K562 (cell line): ENCODE results near the gene SLC19A1. TPM values are rescaled to one million over a fixed set of nuclear protein-coding genes. Genes with fewer than 3 reads are reported as not detected.

Experiments used
- ATAC-seq: fragments of 200-7000 bp; cut with Tn5 transposase; 3 replicates; pipeline ENCODE4 v1.9.1; 2020; ENCODE audit warnings: moderate library complexity
- BruUV-seq: library from RNA; stranded (reverse); fragments of 400-500 nt; replicated peaks from 2 replicates; lab custom pipeline; 2021; lab: Mats Ljungman, UMichigan
- CTCF ChIA-PET: fragments of 300-600 bp; formaldehyde crosslinking; extraction: SDS; loops from one replicate; lab custom pipeline; 2021; ENCODE audit warnings: low intra/inter-chr PET ratio; lab: Yijun Ruan, JAX
- POLR2A ChIA-PET: fragments of 300-600, 350-650 bp; sonication (Branson Sonifier 250); formaldehyde crosslinking; extraction: SDS; loops from one replicate; lab custom pipeline; 2021; ENCODE audit warnings: antibody characterized with exemption, inconsistent platforms; lab: Yijun Ruan, JAX
- DNase-seq, 4 experiments: peaks; one replicate each; pipeline versions ENCODE4 v3.0.0 to v3.0.0-alpha.2; 2011 to 2018; ENCODE audit warnings: low spot score in 3 of 4, mixed read lengths in 3 of 4; ENCODE audit errors: extremely low read depth in 1 of 4
- FAIRE-seq: peaks from 2 replicates; lab custom pipeline; 2011; peaks lifted over from hg19 to GRCh38; lab: Jason Lieb, UNC
- H2AFZ ChIP-seq: 2 replicates; pipeline ENCODE4 v1.6.0; 2011; ENCODE audit warnings: low read depth, low read length, control low read depth, inconsistent platforms
- H3K27ac ChIP-seq: fragments of 200-600 bp; 3 replicates; pipeline ENCODE4 v1.8.0; 2011; ENCODE audit warnings: low read depth, mild to moderate bottlenecking, control low read depth, inconsistent platforms, low read length, moderate library complexity, mixed read lengths; ENCODE audit errors: extremely low read depth
- H3K27me3 ChIP-seq, 2 experiments: fragments of 300-600 bp in 1 of 2; 2 replicates in 1 of 2; 3 replicates in 1 of 2; pipeline versions ENCODE4 v1.6.0 to v1.8.0; 2011; ENCODE audit warnings: inconsistent platforms in 2 of 2, low read length in 2 of 2, mild to moderate bottlenecking in 1 of 2, mixed read lengths in 1 of 2, moderate library complexity in 1 of 2; ENCODE audit not compliant: control insufficient read depth in 2 of 2, insufficient read depth in 2 of 2
- H3K36me3 ChIP-seq: fragments of 300-600 bp; 3 replicates; pipeline ENCODE4 v1.8.0; 2011; ENCODE audit warnings: mild to moderate bottlenecking, low read length, inconsistent platforms; ENCODE audit not compliant: control insufficient read depth, insufficient read depth
- H3K4me1 ChIP-seq, 2 experiments: fragments of 200-600 bp in 1 of 2; replicated peaks in 1 of 2; 2 replicates in 1 of 2; 3 replicates in 1 of 2; pipeline versions ENCODE4 v1.5.1 to v1.8.0; 2011; ENCODE audit warnings: inconsistent platforms in 2 of 2, low read length in 2 of 2, mild to moderate bottlenecking in 1 of 2, mixed read lengths in 1 of 2, moderate library complexity in 1 of 2; ENCODE audit not compliant: control insufficient read depth in 2 of 2, insufficient read depth in 2 of 2
- H3K4me2 ChIP-seq: 2 replicates; pipeline ENCODE4 v1.6.1; 2011; ENCODE audit warnings: low read length, control low read depth, inconsistent platforms, mixed read lengths; ENCODE audit not compliant: insufficient read depth
- H3K4me3 ChIP-seq: fragments of 200-600 bp; sonication (generic), shearing (Covaris generic); 2 replicates; pipeline ENCODE4 v1.5.1; 2016; ENCODE audit warnings: control low read depth, inconsistent platforms
- H3K79me2 ChIP-seq: fragments of 200-600 bp; 3 replicates; pipeline ENCODE4 v1.8.0; 2011; ENCODE audit warnings: low read length, inconsistent platforms; ENCODE audit not compliant: control insufficient read depth, insufficient read depth
- H3K9ac ChIP-seq, 2 experiments: 2 replicates each; pipeline versions ENCODE4 v1.6.0 to v1.6.1; 2011; ENCODE audit warnings: low read depth in 2 of 2, low read length in 2 of 2, control low read depth in 1 of 2, inconsistent platforms in 1 of 2, mild to moderate bottlenecking in 1 of 2, mixed read lengths in 1 of 2; ENCODE audit not compliant: insufficient read depth in 1 of 2
- H3K9me1 ChIP-seq: one replicate; pipeline ENCODE4 v1.6.0; 2011; ENCODE audit warnings: inconsistent platforms, mild to moderate bottlenecking, low read length, moderate library complexity; ENCODE audit not compliant: control insufficient read depth, insufficient read depth
- H3K9me3 ChIP-seq: replicated peaks from 2 replicates; pipeline ENCODE4 v1.5.1; 2011; ENCODE audit warnings: low read depth, low read length, inconsistent platforms; ENCODE audit not compliant: control insufficient read depth, insufficient read depth
- H4K20me1 ChIP-seq: replicated peaks from 2 replicates; pipeline ENCODE4 v1.6.1; 2011; ENCODE audit warnings: low read length, inconsistent platforms, mixed read lengths; ENCODE audit not compliant: control insufficient read depth, insufficient read depth
- POLR2B ChIP-seq: fragments of 450-650 bp; IDR thresholded peaks from 2 replicates; pipeline ENCODE4 v1.6.1; 2018; ENCODE audit warnings: low read depth; ENCODE audit not compliant: partially characterized antibody
- RFX1 ChIP-seq: fragments of 450-650 bp; IDR thresholded peaks from 2 replicates; pipeline ENCODE4 v1.6.1; 2016; ENCODE audit warnings: mild to moderate bottlenecking, moderate library complexity
- WGBS: fragments of 100-300 bp; shearing (Covaris generic); methylation state at CpG from one replicate; pipeline ENCODE4 v1.1.6; 2016; ENCODE audit warnings: low coverage, mixed read lengths; ENCODE audit not compliant: insufficient coverage; ENCODE audit errors: missing lambda C conversion rate; 5-methylcytosine and 5-hydroxymethylcytosine counted together
- in situ Hi-C: fragments of 300-500 bp; cut with MboI; formaldehyde crosslinking; loops from 4 replicates; pipeline ENCODE4 v1.15.0; 2018; ENCODE audit warnings: inconsistent platforms, mixed read lengths
- intact Hi-C: fragments of 100-400 bp; cut with micrococcal nuclease; formaldehyde crosslinking; loops from 2 replicates; pipeline ENCODE4 v1.14.2; 2022
- polyA plus RNA-seq, 8 experiments: library from polyadenylated mRNA; depleted of rRNA in 4 of 8; stranded (reverse) in 5 of 8; unstranded in 3 of 8; fragments of >200 nt; fragmentation: Nextera tagmentation in 2 of 8; fragmentation: Illumina TruSeq in 1 of 8; extraction: Ambion mirVana in 2 of 8; extraction: Trizol in 1 of 8; gene quantifications; 2 replicates each; pipeline versions ENCODE4 v1.2.1 to v1.2.3, GENCODE V29; 2011 to 2014; ENCODE audit warnings: inconsistent platforms in 1 of 8, missing spikeins in 1 of 8
- total RNA-seq, 7 experiments: library from RNA; depleted of rRNA in 6 of 7; stranded (reverse); fragments of >200 nt in 6 of 7; fragmentation: Illumina TruSeq in 2 of 7; extraction: Trizol in 2 of 7; gene quantifications; 2 replicates each; pipeline versions ENCODE4 v1.2.1 to v1.2.3, GENCODE V29; 2011 to 2021; ENCODE audit warnings: low replicate concordance in 1 of 7
- TF ChIP-seq, protein P1 (sequence below), 2 experiments: fragments of 450-650 bp in 1 of 2; sonication (generic) in 1 of 2; formaldehyde crosslinking; conservative IDR thresholded peaks; 2 replicates each; pipeline versions ENCODE4 v1.4.0 to v1.8.1; 2020 to 2022; ENCODE audit warnings: mild to moderate bottlenecking in 1 of 2, missing genetic modification reagents in 1 of 2
- TF ChIP-seq, protein P2 (sequence below): sonication (generic); formaldehyde crosslinking; IDR thresholded peaks from 2 replicates; pipeline ENCODE4 v1.8.1; 2023; ENCODE audit warnings: mild to moderate bottlenecking, missing genetic modification reagents

Gene SLC19A1
- total and polyA plus RNA-seq, 9 of the 15 experiments (the other 6 are each of a cell fraction or from before 2014, with no cell fraction given): 0.65 to 88.7 (median 12.0) TPM

DNA sequence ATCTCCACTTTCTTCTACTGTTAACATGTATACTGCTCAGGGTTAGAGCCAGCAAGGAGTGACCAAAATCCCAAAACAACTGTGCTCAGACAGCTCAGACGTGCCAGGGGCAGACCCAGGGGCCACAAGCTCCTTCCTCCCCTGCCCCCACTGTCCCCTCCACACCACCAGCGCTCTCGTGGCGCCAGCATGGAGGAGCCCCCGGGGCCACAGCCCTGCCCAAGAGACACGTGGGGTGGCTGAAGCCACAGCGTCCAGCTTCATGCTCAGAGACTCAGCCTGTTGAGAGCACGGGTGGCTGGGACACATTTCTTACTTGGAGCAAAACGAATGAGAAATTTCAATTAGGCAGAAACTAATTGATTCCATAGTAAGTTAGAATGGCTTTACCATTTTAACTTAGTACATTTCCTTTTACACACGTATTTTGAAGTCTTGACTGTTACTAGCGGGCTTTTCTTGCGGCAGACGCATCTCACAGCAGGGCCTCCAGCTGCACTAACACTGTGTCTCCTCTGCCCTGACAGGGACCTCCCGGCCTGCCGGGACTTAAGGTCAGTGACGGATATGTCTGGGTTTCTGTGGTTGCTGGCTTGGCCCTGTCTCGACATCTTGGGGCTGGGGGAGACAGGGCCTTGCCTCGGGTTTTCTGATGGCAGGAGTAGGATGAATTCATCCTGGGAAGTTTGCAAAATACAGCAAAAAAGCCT is 54.2 kb downstream of the SLC19A1 start:
- Histone ChIP-seq H3K9me1 (no peaks in the 10 kb centered on the region), H2AFZ (no peak overlapping the region), H3K27me3 (no peaks in the 10 kb centered on the region), H3K36me3 (peaks cover 3% of the 10 kb centered on the region; the same call in 1 of the 3 replicates), H3K4me2 (no peak overlapping the region), H3K4me1 (peaks cover 0 to 65% of the 10 kb centered on the region in 2 experiments; a peak in 2 of 5 replicates), H4K20me1 (no peaks in the 10 kb centered on the region; the same call in 1 of the 2 replicates), H3K9ac (peak overlapping the region in 1 of 2 experiments; percentile 77; a peak in 2 of 4 replicates), H3K4me3 (no peak overlapping the region), H3K79me2 (no peaks in the 10 kb centered on the region), H3K9me3 (no peaks in the 10 kb centered on the region; the same call in 1 of the 2 replicates), H3K27ac (no peak overlapping the region)
- POLR2A ChIA-PET: interaction anchor here (0.6 to 0.9 kb wide), 3 partner anchors 14 to 196 kb away, joined by 3 read pairs; no protein-coding TSS in a partner anchor
- intact Hi-C loops (no loop called here), in situ Hi-C loops (no loop called here)
- 25% methylated on average over 18 of the region's 18 CpGs for WGBS
- no TSS peak for BruUV-seq
- TF ChIP-seq, protein P1, sequence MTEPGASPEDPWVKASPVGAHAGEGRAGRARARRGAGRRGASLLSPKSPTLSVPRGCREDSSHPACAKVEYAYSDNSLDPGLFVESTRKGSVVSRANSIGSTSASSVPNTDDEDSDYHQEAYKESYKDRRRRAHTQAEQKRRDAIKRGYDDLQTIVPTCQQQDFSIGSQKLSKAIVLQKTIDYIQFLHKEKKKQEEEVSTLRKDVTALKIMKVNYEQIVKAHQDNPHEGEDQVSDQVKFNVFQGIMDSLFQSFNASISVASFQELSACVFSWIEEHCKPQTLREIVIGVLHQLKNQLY (CRISPR knock-in tag; conservative IDR thresholded peaks at IDR 0.05): no peak
- TF ChIP-seq RFX1 (no peak), POLR2B (no peak)
- TF ChIP-seq, protein P2, sequence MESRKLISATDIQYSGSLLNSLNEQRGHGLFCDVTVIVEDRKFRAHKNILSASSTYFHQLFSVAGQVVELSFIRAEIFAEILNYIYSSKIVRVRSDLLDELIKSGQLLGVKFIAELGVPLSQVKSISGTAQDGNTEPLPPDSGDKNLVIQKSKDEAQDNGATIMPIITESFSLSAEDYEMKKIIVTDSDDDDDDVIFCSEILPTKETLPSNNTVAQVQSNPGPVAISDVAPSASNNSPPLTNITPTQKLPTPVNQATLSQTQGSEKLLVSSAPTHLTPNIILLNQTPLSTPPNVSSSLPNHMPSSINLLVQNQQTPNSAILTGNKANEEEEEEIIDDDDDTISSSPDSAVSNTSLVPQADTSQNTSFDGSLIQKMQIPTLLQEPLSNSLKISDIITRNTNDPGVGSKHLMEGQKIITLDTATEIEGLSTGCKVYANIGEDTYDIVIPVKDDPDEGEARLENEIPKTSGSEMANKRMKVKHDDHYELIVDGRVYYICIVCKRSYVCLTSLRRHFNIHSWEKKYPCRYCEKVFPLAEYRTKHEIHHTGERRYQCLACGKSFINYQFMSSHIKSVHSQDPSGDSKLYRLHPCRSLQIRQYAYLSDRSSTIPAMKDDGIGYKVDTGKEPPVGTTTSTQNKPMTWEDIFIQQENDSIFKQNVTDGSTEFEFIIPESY: peak; percentile 46; the same call in 1 of the 2 replicates
- FAIRE-seq (no peak), ATAC-seq (peak; percentile 42), DNase-seq (no peak)
- CTCF ChIA-PET: no interaction called here
